K562 (cell line): ENCODE data around the gene TBRG1. TPM values are rescaled to one million over a fixed set of nuclear protein-coding genes. Genes with fewer than 3 reads are reported as not detected.
A peak's percentile ranks its signal among the peaks of the same experiment; 100 is the strongest.

ENCODE experiments used
- ATAC-seq: fragments of 200-7000 bp; cut with Tn5 transposase; 3 replicates; pipeline ENCODE4 v1.9.1; 2020; ENCODE audit warnings: moderate library complexity
- BruUV-seq: library from RNA; stranded (reverse); fragments of 400-500 nt; replicated peaks from 2 replicates; lab custom pipeline; 2021; lab: Mats Ljungman, UMichigan
- CTCF ChIA-PET: fragments of 300-600 bp; formaldehyde crosslinking; extraction: SDS; loops from one replicate; lab custom pipeline; 2021; ENCODE audit warnings: low intra/inter-chr PET ratio; lab: Yijun Ruan, JAX
- POLR2A ChIA-PET: fragments of 300-600, 350-650 bp; sonication (Branson Sonifier 250); formaldehyde crosslinking; extraction: SDS; loops from one replicate; lab custom pipeline; 2021; ENCODE audit warnings: antibody characterized with exemption, inconsistent platforms; lab: Yijun Ruan, JAX
- DNase-seq, 4 experiments: peaks; one replicate each; pipeline versions ENCODE4 v3.0.0 to v3.0.0-alpha.2; 2011 to 2018; ENCODE audit warnings: low spot score in 3 of 4, mixed read lengths in 3 of 4; ENCODE audit errors: extremely low read depth in 1 of 4
- FAIRE-seq: peaks from 2 replicates; lab custom pipeline; 2011; peaks lifted over from hg19 to GRCh38; lab: Jason Lieb, UNC
- H2AFZ ChIP-seq: 2 replicates; pipeline ENCODE4 v1.6.0; 2011; ENCODE audit warnings: low read depth, low read length, control low read depth, inconsistent platforms
- H3K27ac ChIP-seq: fragments of 200-600 bp; 3 replicates; pipeline ENCODE4 v1.8.0; 2011; ENCODE audit warnings: low read depth, mild to moderate bottlenecking, control low read depth, inconsistent platforms, low read length, moderate library complexity, mixed read lengths; ENCODE audit errors: extremely low read depth
- H3K27me3 ChIP-seq, 2 experiments: fragments of 300-600 bp in 1 of 2; 2 replicates in 1 of 2; 3 replicates in 1 of 2; pipeline versions ENCODE4 v1.6.0 to v1.8.0; 2011; ENCODE audit warnings: inconsistent platforms in 2 of 2, low read length in 2 of 2, mild to moderate bottlenecking in 1 of 2, mixed read lengths in 1 of 2, moderate library complexity in 1 of 2; ENCODE audit not compliant: control insufficient read depth in 2 of 2, insufficient read depth in 2 of 2
- H3K36me3 ChIP-seq: fragments of 300-600 bp; 3 replicates; pipeline ENCODE4 v1.8.0; 2011; ENCODE audit warnings: mild to moderate bottlenecking, low read length, inconsistent platforms; ENCODE audit not compliant: control insufficient read depth, insufficient read depth
- H3K4me1 ChIP-seq, 2 experiments: fragments of 200-600 bp in 1 of 2; replicated peaks in 1 of 2; 2 replicates in 1 of 2; 3 replicates in 1 of 2; pipeline versions ENCODE4 v1.5.1 to v1.8.0; 2011; ENCODE audit warnings: inconsistent platforms in 2 of 2, low read length in 2 of 2, mild to moderate bottlenecking in 1 of 2, mixed read lengths in 1 of 2, moderate library complexity in 1 of 2; ENCODE audit not compliant: control insufficient read depth in 2 of 2, insufficient read depth in 2 of 2
- H3K4me2 ChIP-seq: 2 replicates; pipeline ENCODE4 v1.6.1; 2011; ENCODE audit warnings: low read length, control low read depth, inconsistent platforms, mixed read lengths; ENCODE audit not compliant: insufficient read depth
- H3K4me3 ChIP-seq: fragments of 200-600 bp; sonication (generic), shearing (Covaris generic); 2 replicates; pipeline ENCODE4 v1.5.1; 2016; ENCODE audit warnings: control low read depth, inconsistent platforms
- H3K79me2 ChIP-seq: fragments of 200-600 bp; 3 replicates; pipeline ENCODE4 v1.8.0; 2011; ENCODE audit warnings: low read length, inconsistent platforms; ENCODE audit not compliant: control insufficient read depth, insufficient read depth
- H3K9ac ChIP-seq, 2 experiments: 2 replicates each; pipeline versions ENCODE4 v1.6.0 to v1.6.1; 2011; ENCODE audit warnings: low read depth in 2 of 2, low read length in 2 of 2, control low read depth in 1 of 2, inconsistent platforms in 1 of 2, mild to moderate bottlenecking in 1 of 2, mixed read lengths in 1 of 2; ENCODE audit not compliant: insufficient read depth in 1 of 2
- H3K9me1 ChIP-seq: one replicate; pipeline ENCODE4 v1.6.0; 2011; ENCODE audit warnings: inconsistent platforms, mild to moderate bottlenecking, low read length, moderate library complexity; ENCODE audit not compliant: control insufficient read depth, insufficient read depth
- H3K9me3 ChIP-seq: replicated peaks from 2 replicates; pipeline ENCODE4 v1.5.1; 2011; ENCODE audit warnings: low read depth, low read length, inconsistent platforms; ENCODE audit not compliant: control insufficient read depth, insufficient read depth
- H4K20me1 ChIP-seq: replicated peaks from 2 replicates; pipeline ENCODE4 v1.6.1; 2011; ENCODE audit warnings: low read length, inconsistent platforms, mixed read lengths; ENCODE audit not compliant: control insufficient read depth, insufficient read depth
- MTF1 ChIP-seq: fragments of 250-450 bp; sonication (Bioruptor Pico); IDR thresholded peaks from 2 replicates; pipeline ENCODE4 v1.9.0; 2021; ENCODE audit warnings: moderate library complexity, mild to moderate bottlenecking, inconsistent platforms, borderline replicate concordance
- SAFB2 ChIP-seq: fragments of 200-400 bp; formaldehyde crosslinking; IDR thresholded peaks from 2 replicates; pipeline ENCODE4 v1.6.1; 2018; ENCODE audit warnings: borderline replicate concordance, low read length, low read depth, moderate library complexity; ENCODE audit not compliant: severe bottlenecking
- TRIM28 ChIP-seq: fragments of 450-650 bp; IDR thresholded peaks from 2 replicates; pipeline ENCODE4 v1.6.1; 2017
- ZNF507 ChIP-seq: conservative IDR thresholded peaks from 2 replicates; pipeline ENCODE4 v1.6.1; 2017; ENCODE audit warnings: missing genetic modification characterization, missing compliant biosample characterization
- WGBS: fragments of 100-300 bp; shearing (Covaris generic); methylation state at CpG from one replicate; pipeline ENCODE4 v1.1.6; 2016; ENCODE audit warnings: low coverage, mixed read lengths; ENCODE audit not compliant: insufficient coverage; ENCODE audit errors: missing lambda C conversion rate; 5-methylcytosine and 5-hydroxymethylcytosine counted together
- in situ Hi-C: fragments of 300-500 bp; cut with MboI; formaldehyde crosslinking; loops from 4 replicates; pipeline ENCODE4 v1.15.0; 2018; ENCODE audit warnings: inconsistent platforms, mixed read lengths
- intact Hi-C: fragments of 100-400 bp; cut with micrococcal nuclease; formaldehyde crosslinking; loops from 2 replicates; pipeline ENCODE4 v1.14.2; 2022
- polyA plus RNA-seq, 8 experiments: library from polyadenylated mRNA; depleted of rRNA in 4 of 8; stranded (reverse) in 5 of 8; unstranded in 3 of 8; fragments of >200 nt; fragmentation: Nextera tagmentation in 2 of 8; fragmentation: Illumina TruSeq in 1 of 8; extraction: Ambion mirVana in 2 of 8; extraction: Trizol in 1 of 8; gene quantifications; 2 replicates each; pipeline versions ENCODE4 v1.2.1 to v1.2.3, GENCODE V29; 2011 to 2014; ENCODE audit warnings: inconsistent platforms in 1 of 8, missing spikeins in 1 of 8
- small RNA-seq: library from RNA; depleted of rRNA; stranded (forward); fragments of <200 nt; gene quantifications from one replicate; pipeline ENCODE3, GENCODE V24; 2014
- total RNA-seq, 7 experiments: library from RNA; depleted of rRNA in 6 of 7; stranded (reverse); fragments of >200 nt in 6 of 7; fragmentation: Illumina TruSeq in 2 of 7; extraction: Trizol in 2 of 7; gene quantifications; 2 replicates each; pipeline versions ENCODE4 v1.2.1 to v1.2.3, GENCODE V29; 2011 to 2021; ENCODE audit warnings: low replicate concordance in 1 of 7
- TF ChIP-seq, protein P1 (sequence below): sonication (generic); formaldehyde crosslinking; IDR thresholded peaks from 2 replicates; pipeline ENCODE4 v1.5.0; 2020; ENCODE audit warnings: missing genetic modification reagents

Gene TBRG1
- total and polyA plus RNA-seq, 9 of the 15 experiments (the other 6 are each of a cell fraction or from before 2014, with no cell fraction given): 8.7 to 30.0 (median 20.2) TPM

DNA sequence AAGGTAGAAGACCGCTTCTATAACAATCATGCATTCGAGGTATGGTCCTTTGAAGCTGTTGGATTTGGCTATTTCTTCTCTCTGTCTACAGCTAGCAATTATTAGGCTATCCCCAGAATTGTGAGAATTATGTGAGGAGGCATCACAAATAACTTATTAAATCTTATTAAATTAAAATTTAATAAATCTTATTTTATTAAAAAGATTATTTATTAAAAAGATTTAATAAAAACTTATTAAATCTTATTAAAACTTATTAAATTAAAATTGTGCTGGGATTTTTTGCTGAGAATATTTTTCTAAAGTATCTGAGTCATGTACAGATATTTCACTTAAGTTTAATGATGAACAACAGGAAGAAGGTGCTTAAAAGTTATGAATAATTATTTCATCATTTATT is 58.8 kb downstream of the TBRG1 start (continued):
- no peak for TF ChIP-seq SAFB2
- TF ChIP-seq MTF1: no peak

DNA sequence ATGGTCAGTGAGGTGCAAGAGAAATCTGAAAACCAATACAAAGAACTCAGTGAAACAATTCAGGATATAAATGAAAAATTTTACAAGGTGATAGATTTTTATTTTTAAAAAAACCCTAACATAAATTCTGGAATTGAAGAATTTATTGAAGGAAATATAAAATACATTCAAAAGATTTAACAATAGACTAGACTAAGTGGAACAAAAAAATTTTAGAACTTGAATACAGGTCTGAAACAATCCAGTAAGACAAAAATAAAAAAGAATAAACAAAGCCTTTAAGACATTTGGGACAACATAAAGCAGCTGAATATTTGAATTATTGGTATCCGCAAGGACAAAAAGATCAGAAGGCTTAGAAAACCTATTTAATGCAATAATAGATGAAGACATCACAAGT is 59.8 kb downstream of the TBRG1 start:
- POLR2A ChIA-PET: interaction anchor here (0.8 kb wide), 1 partner anchor 9 kb away, joined by 3 read pairs; the partner anchor contains the start of genes SIAE and SPA17
- H3K4me2 ChIP-seq: no peak overlapping the region
- CTCF ChIA-PET: no interaction called here
- BruUV-seq: no TSS peak
- WGBS: 84% methylated on average over 1 of the region's 1 CpG
- DNase-seq (no peak), FAIRE-seq (no peak), ATAC-seq (no peak)
- in situ Hi-C loops (no loop called here), intact Hi-C loops (no loop called here)
- H3K9ac ChIP-seq: no peak overlapping the region
- TF ChIP-seq, protein P1, sequence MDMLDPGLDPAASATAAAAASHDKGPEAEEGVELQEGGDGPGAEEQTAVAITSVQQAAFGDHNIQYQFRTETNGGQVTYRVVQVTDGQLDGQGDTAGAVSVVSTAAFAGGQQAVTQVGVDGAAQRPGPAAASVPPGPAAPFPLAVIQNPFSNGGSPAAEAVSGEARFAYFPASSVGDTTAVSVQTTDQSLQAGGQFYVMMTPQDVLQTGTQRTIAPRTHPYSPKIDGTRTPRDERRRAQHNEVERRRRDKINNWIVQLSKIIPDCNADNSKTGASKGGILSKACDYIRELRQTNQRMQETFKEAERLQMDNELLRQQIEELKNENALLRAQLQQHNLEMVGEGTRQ (CRISPR knock-in tag): no peak
- TF ChIP-seq ZNF507 (tag) (peak; percentile 58), TRIM28 (peak; percentile 60; the same call in 1 of the 2 replicates)
- H3K9me1 ChIP-seq: no peaks in the 10 kb centered on the region
- no peaks in the 10 kb centered on the region for H3K36me3 ChIP-seq
- H3K27me3 ChIP-seq: no peaks in the 10 kb centered on the region
- no peaks in the 10 kb centered on the region for H3K79me2 ChIP-seq
- no peaks in the 10 kb centered on the region for H4K20me1 ChIP-seq
- H3K4me1 ChIP-seq: no peaks in the 10 kb centered on the region
- no peak overlapping the region for H2AFZ ChIP-seq
- H3K27ac ChIP-seq: no peak overlapping the region
- no peak overlapping the region for H3K4me3 ChIP-seq
- H3K9me3 ChIP-seq: peaks cover 5% of the 10 kb centered on the region; the same call in 1 of the 2 replicates

Small RNA genes within 50 kb of the gene (small RNA-seq; reads per million reads assigned to genes)
- not detected for gene RNA5SP352

Other genes starting within 250 kb of the TBRG1 start
Only the 7 nearest of the 14 such genes appear.
- gene OR8B12, start 79.2 kb upstream of the TBRG1 start, total RNA-seq (2014; rRNA removed): not detected in 2 replicates
- gene OR8B12, start 79.2 kb upstream of the TBRG1 start, total RNA-seq (2014; rRNA removed; fragmentation: Illumina TruSeq; extraction: Trizol): not detected in 2 replicates
- gene OR8B12, start 79.2 kb upstream of the TBRG1 start, total RNA-seq (2015; rRNA removed; fragmentation: Illumina TruSeq; extraction: Trizol): not detected in 2 replicates
- gene OR8B12, start 79.2 kb upstream of the TBRG1 start, total RNA-seq (2021): not detected in 2 replicates
- gene OR8B12, start 79.2 kb upstream of the TBRG1 start, polyA plus RNA-seq (2011; rRNA removed): not detected in 2 replicates
- not detected in 2 replicates for gene OR8B12, start 79.2 kb upstream of the TBRG1 start, polyA plus RNA-seq (2014; fragmentation: Illumina TruSeq; extraction: Trizol)
- under 1 TPM in 1 of 2 experiments, not detected in 1; 0.06 TPM for gene OR8B12, start 79.2 kb upstream of the TBRG1 start, polyA plus RNA-seq (2014; fragmentation: Nextera tagmentation; extraction: Ambion mirVana)
- gene OR8B12, start 79.2 kb upstream of the TBRG1 start, polyA plus RNA-seq (2014; rRNA removed): not detected in 2 replicates
- gene OR8A1, start 52.9 kb upstream of the TBRG1 start, total RNA-seq (2014; rRNA removed): 0.27 and 0.33 TPM in 2 replicates
- 1.5 and 2.0 TPM in 2 replicates for gene OR8A1, start 52.9 kb upstream of the TBRG1 start, total RNA-seq (2014; rRNA removed; fragmentation: Illumina TruSeq; extraction: Trizol)
- gene OR8A1, start 52.9 kb upstream of the TBRG1 start, total RNA-seq (2015; rRNA removed; fragmentation: Illumina TruSeq; extraction: Trizol): 2.3 and 2.7 TPM in 2 replicates
- 1.4 and 1.7 TPM in 2 replicates for gene OR8A1, start 52.9 kb upstream of the TBRG1 start, total RNA-seq (2021)
- gene OR8A1, start 52.9 kb upstream of the TBRG1 start, polyA plus RNA-seq (2011; rRNA removed): 1.5 and 2.6 TPM in 2 replicates
- 1.4 and 1.9 TPM in 2 replicates for gene OR8A1, start 52.9 kb upstream of the TBRG1 start, polyA plus RNA-seq (2014; fragmentation: Illumina TruSeq; extraction: Trizol)
- gene OR8A1, start 52.9 kb upstream of the TBRG1 start, polyA plus RNA-seq (2014; fragmentation: Nextera tagmentation; extraction: Ambion mirVana): under 1 TPM; 0.48 to 0.63 TPM
- gene OR8A1, start 52.9 kb upstream of the TBRG1 start, polyA plus RNA-seq (2014; rRNA removed): 0.46 and 1.0 TPM in 2 replicates
- gene PANX3, start 11.4 kb upstream of the TBRG1 start, total RNA-seq (2014; rRNA removed): 0.09 and 0.16 TPM in 2 replicates
- 0.19 and 0.47 TPM in 2 replicates for gene PANX3, start 11.4 kb upstream of the TBRG1 start, total RNA-seq (2014; rRNA removed; fragmentation: Illumina TruSeq; extraction: Trizol)
- 0.40 and 0.49 TPM in 2 replicates for gene PANX3, start 11.4 kb upstream of the TBRG1 start, total RNA-seq (2015; rRNA removed; fragmentation: Illumina TruSeq; extraction: Trizol)
- gene PANX3, start 11.4 kb upstream of the TBRG1 start, total RNA-seq (2021): 0.18 and 0.42 TPM in 2 replicates
- gene PANX3, start 11.4 kb upstream of the TBRG1 start, polyA plus RNA-seq (2011; rRNA removed): 0.39 and 0.53 TPM in 2 replicates
- 0.47 and 0.68 TPM in 2 replicates for gene PANX3, start 11.4 kb upstream of the TBRG1 start, polyA plus RNA-seq (2014; fragmentation: Illumina TruSeq; extraction: Trizol)
- gene PANX3, start 11.4 kb upstream of the TBRG1 start, polyA plus RNA-seq (2014; fragmentation: Nextera tagmentation; extraction: Ambion mirVana): under 1 TPM; 0.11 to 0.30 TPM
- 0.22 and 0.69 TPM in 2 replicates for gene PANX3, start 11.4 kb upstream of the TBRG1 start, polyA plus RNA-seq (2014; rRNA removed)
- 1.7 and 2.4 TPM in 2 replicates for gene SIAE, start 50.9 kb downstream of the TBRG1 start, total RNA-seq (2014; rRNA removed)
- gene SIAE, start 50.9 kb downstream of the TBRG1 start, total RNA-seq (2014; rRNA removed; fragmentation: Illumina TruSeq; extraction: Trizol): 3.7 and 3.8 TPM in 2 replicates
- 2.6 and 3.4 TPM in 2 replicates for gene SIAE, start 50.9 kb downstream of the TBRG1 start, total RNA-seq (2015; rRNA removed; fragmentation: Illumina TruSeq; extraction: Trizol)
- 5.4 and 7.5 TPM in 2 replicates for gene SIAE, start 50.9 kb downstream of the TBRG1 start, total RNA-seq (2021)
- gene SIAE, start 50.9 kb downstream of the TBRG1 start, polyA plus RNA-seq (2011; rRNA removed): 7.9 and 9.6 TPM in 2 replicates
- 5.6 and 6.4 TPM in 2 replicates for gene SIAE, start 50.9 kb downstream of the TBRG1 start, polyA plus RNA-seq (2014; fragmentation: Illumina TruSeq; extraction: Trizol)
- 1 to 10 TPM in 1 of 2 experiments, under 1 TPM in 1; 0.89 to 1.2 TPM for gene SIAE, start 50.9 kb downstream of the TBRG1 start, polyA plus RNA-seq (2014; fragmentation: Nextera tagmentation; extraction: Ambion mirVana)
- 4.1 and 6.7 TPM in 2 replicates for gene SIAE, start 50.9 kb downstream of the TBRG1 start, polyA plus RNA-seq (2014; rRNA removed)
- 6.8 and 10.6 TPM in 2 replicates for gene SPA17, start 51.0 kb downstream of the TBRG1 start, total RNA-seq (2014; rRNA removed)
- gene SPA17, start 51.0 kb downstream of the TBRG1 start, total RNA-seq (2014; rRNA removed; fragmentation: Illumina TruSeq; extraction: Trizol): 16.7 and 19.6 TPM in 2 replicates
- gene SPA17, start 51.0 kb downstream of the TBRG1 start, total RNA-seq (2015; rRNA removed; fragmentation: Illumina TruSeq; extraction: Trizol): 15.9 and 16.1 TPM in 2 replicates
- gene SPA17, start 51.0 kb downstream of the TBRG1 start, total RNA-seq (2021): 5.7 and 6.0 TPM in 2 replicates
- 9.4 and 19.3 TPM in 2 replicates for gene SPA17, start 51.0 kb downstream of the TBRG1 start, polyA plus RNA-seq (2011; rRNA removed)
- 19.2 and 19.5 TPM in 2 replicates for gene SPA17, start 51.0 kb downstream of the TBRG1 start, polyA plus RNA-seq (2014; fragmentation: Illumina TruSeq; extraction: Trizol)
- gene SPA17, start 51.0 kb downstream of the TBRG1 start, polyA plus RNA-seq (2014; fragmentation: Nextera tagmentation; extraction: Ambion mirVana): 1 to 10 TPM; 9.0 to 9.9 TPM
- gene SPA17, start 51.0 kb downstream of the TBRG1 start, polyA plus RNA-seq (2014; rRNA removed): 12.6 and 14.0 TPM in 2 replicates
- 2.0 and 3.8 TPM in 2 replicates for gene NRGN, start 117.1 kb downstream of the TBRG1 start, total RNA-seq (2014; rRNA removed)
- 0.29 and 0.61 TPM in 2 replicates for gene NRGN, start 117.1 kb downstream of the TBRG1 start, total RNA-seq (2014; rRNA removed; fragmentation: Illumina TruSeq; extraction: Trizol)
- 0.72 and 1.3 TPM in 2 replicates for gene NRGN, start 117.1 kb downstream of the TBRG1 start, total RNA-seq (2015; rRNA removed; fragmentation: Illumina TruSeq; extraction: Trizol)
- 6.8 and 7.8 TPM in 2 replicates for gene NRGN, start 117.1 kb downstream of the TBRG1 start, total RNA-seq (2021)
- gene NRGN, start 117.1 kb downstream of the TBRG1 start, polyA plus RNA-seq (2011; rRNA removed): 3.4 and 4.1 TPM in 2 replicates
- gene NRGN, start 117.1 kb downstream of the TBRG1 start, polyA plus RNA-seq (2014; fragmentation: Illumina TruSeq; extraction: Trizol): 3.5 and 4.5 TPM in 2 replicates
- not detected for gene NRGN, start 117.1 kb downstream of the TBRG1 start, polyA plus RNA-seq (2014; fragmentation: Nextera tagmentation; extraction: Ambion mirVana)
- 3.2 and 5.7 TPM in 2 replicates for gene NRGN, start 117.1 kb downstream of the TBRG1 start, polyA plus RNA-seq (2014; rRNA removed)
- gene VSIG2, start 129.4 kb downstream of the TBRG1 start, total RNA-seq (2014; rRNA removed): not detected in 2 replicates
- gene VSIG2, start 129.4 kb downstream of the TBRG1 start, total RNA-seq (2014; rRNA removed; fragmentation: Illumina TruSeq; extraction: Trizol): not detected in 2 replicates
- gene VSIG2, start 129.4 kb downstream of the TBRG1 start, total RNA-seq (2015; rRNA removed; fragmentation: Illumina TruSeq; extraction: Trizol): not detected in 2 replicates
- gene VSIG2, start 129.4 kb downstream of the TBRG1 start, total RNA-seq (2021): not detected in 2 replicates
- not detected in 2 replicates for gene VSIG2, start 129.4 kb downstream of the TBRG1 start, polyA plus RNA-seq (2011; rRNA removed)
- not detected in 2 replicates for gene VSIG2, start 129.4 kb downstream of the TBRG1 start, polyA plus RNA-seq (2014; fragmentation: Illumina TruSeq; extraction: Trizol)
- gene VSIG2, start 129.4 kb downstream of the TBRG1 start, polyA plus RNA-seq (2014; fragmentation: Nextera tagmentation; extraction: Ambion mirVana): not detected
- not detected in 2 replicates for gene VSIG2, start 129.4 kb downstream of the TBRG1 start, polyA plus RNA-seq (2014; rRNA removed)